Right atrium auricular region (tissue), 2 donors: ENCODE results near the gene RALGPS2. TPM values are rescaled to one million over a fixed set of nuclear protein-coding genes. Genes with fewer than 3 reads are reported as not detected.

Experiments
- DNase-seq: peaks from one replicate; pipeline ENCODE4 v3.0.0-alpha.2; 2019; ENCODE audit warnings: low spot score
- H3K27ac ChIP-seq, 2 donors: fragments of 200-600 bp; sonication (generic); 1 replicate in 1 of 2; 2 replicates in 1 of 2; pipeline ENCODE4 v1.5.1; 2016 to 2019
- H3K27me3 ChIP-seq, 2 donors: fragments of 200-600 bp; sonication (generic); one replicate each; pipeline versions ENCODE4 v1.5.1 to v1.6.0; 2017 to 2019
- H3K36me3 ChIP-seq: fragments of 200-600 bp; sonication (generic); one replicate; pipeline ENCODE4 v1.5.1; 2016
- H3K4me1 ChIP-seq, 2 donors: fragments of 200-600 bp; sonication (generic); one replicate each; pipeline versions ENCODE4 v1.5.1 to v1.6.0; 2017 to 2019
- H3K4me3 ChIP-seq, 2 donors: fragments of 200-600 bp; sonication (generic); 1 replicate in 1 of 2; 2 replicates in 1 of 2; pipeline ENCODE4 v1.5.1; 2017 to 2019; ENCODE audit warnings: mild to moderate bottlenecking in 1 of 2, moderate library complexity in 1 of 2
- H3K9me3 ChIP-seq, 2 donors: fragments of 200-600 bp; sonication (generic); one replicate each; pipeline ENCODE4 v1.5.1; 2019
- CTCF ChIP-seq, 2 donors: fragments of 200-600 bp; sonication (generic); IDR thresholded peaks; one replicate each; pipeline ENCODE4 v1.5.1; 2019; ENCODE audit warnings: antibody characterized with exemption in 2 of 2
- total RNA-seq, 2 donors: library from RNA; depleted of rRNA; stranded (reverse); fragments of >200 nt; gene quantifications; one replicate each; pipeline ENCODE4 v1.1.0, GENCODE V29; 2016

The RALGPS2 gene
- total RNA-seq, 2 donors from 2014 or later: 9.0 to 16.1 TPM

GRCh38 chr1:178886551-178886950 is 161.5 kb downstream of the RALGPS2 start:
- H3K36me3 ChIP-seq: no peaks in the 10 kb centered on the region

GRCh38 chr1:178895928-178896327 is 170.9 kb downstream of the RALGPS2 start:
- Histone ChIP-seq H3K36me3 (no peaks in the 10 kb centered on the region), H3K27ac (no peak overlapping the region), H3K4me3 (no peak overlapping the region), H3K4me1 (no peaks in the 10 kb centered on the region), H3K9me3 (no peaks in the 10 kb centered on the region), H3K27me3 (no peaks in the 10 kb centered on the region)
- no peak for TF ChIP-seq CTCF (IDR thresholded peaks at IDR 0.05)
- DNase-seq: no peak

More at GRCh38 chr1:178886551-178886950, 161.5 kb downstream of the RALGPS2 start:
- no peaks in the 10 kb centered on the region for H3K4me1 ChIP-seq
- no peak overlapping the region for H3K4me3 ChIP-seq
- no peaks in the 10 kb centered on the region for H3K27me3 ChIP-seq
- H3K27ac ChIP-seq: no peak overlapping the region
- no peaks in the 10 kb centered on the region for H3K9me3 ChIP-seq
- TF ChIP-seq CTCF (IDR thresholded peaks at IDR 0.05): no peak
- no peak for DNase-seq

- Histone ChIP-seq H3K9me3 (no peaks in the 10 kb centered on the region), H3K4me3 (no peak overlapping the region), H3K27me3 (no peaks in the 10 kb centered on the region), H3K36me3 (no peaks in the 10 kb centered on the region), H3K4me1 (no peaks in the 10 kb centered on the region), H3K27ac (no peak overlapping the region)
- no peak for TF ChIP-seq CTCF (IDR thresholded peaks at IDR 0.05)
- DNase-seq: no peak
These were observed 173.4 kb downstream of the RALGPS2 start for GRCh38 chr1:178898401-178898800.

- Histone ChIP-seq H3K36me3 (no peaks in the 10 kb centered on the region), H3K27me3 (no peaks in the 10 kb centered on the region), H3K4me3 (no peak overlapping the region), H3K9me3 (no peaks in the 10 kb centered on the region), H3K27ac (no peak overlapping the region), H3K4me1 (no peaks in the 10 kb centered on the region)
- no peak for TF ChIP-seq CTCF (IDR thresholded peaks at IDR 0.05)
- DNase-seq: no peak
These were observed 174.4 kb downstream of the RALGPS2 start for GRCh38 chr1:178899402-178899801.

- DNase-seq: no peak
- Histone ChIP-seq H3K27ac (no peak overlapping the region), H3K4me1 (no peaks in the 10 kb centered on the region), H3K27me3 (no peaks in the 10 kb centered on the region), H3K9me3 (no peaks in the 10 kb centered on the region), H3K4me3 (no peak overlapping the region), H3K36me3 (no peaks in the 10 kb centered on the region)
- no peak for TF ChIP-seq CTCF (IDR thresholded peaks at IDR 0.05)
These were observed 176.6 kb downstream of the RALGPS2 start for GRCh38 chr1:178901482-178902125.

GRCh38 chr1:178908358-178908757 is 183.3 kb downstream of the RALGPS2 start:
- TF ChIP-seq CTCF (IDR thresholded peaks at IDR 0.05): no peak
- Histone ChIP-seq H3K4me3 (no peak overlapping the region), H3K27ac (no peak overlapping the region), H3K9me3 (no peaks in the 10 kb centered on the region), H3K36me3 (no peaks in the 10 kb centered on the region), H3K27me3 (no peaks in the 10 kb centered on the region), H3K4me1 (no peaks in the 10 kb centered on the region)
- DNase-seq: no peak
